Neural progenitor cell (in vitro differentiated cells): ENCODE results near the gene RAB17. TPM values are rescaled to one million over a fixed set of nuclear protein-coding genes. Genes with fewer than 3 reads are reported as not detected.

ENCODE experiments used
- DNase-seq: peaks from one replicate; pipeline ENCODE4 v3.0.0-alpha.2; 2016; ENCODE audit warnings: low spot score
- H2AFZ ChIP-seq: fragments of 200-600 bp; sonication (generic); replicated peaks from 2 replicates; pipeline ENCODE4 v1.6.1; 2016; ENCODE audit warnings: antibody characterized with exemption
- H3F3A ChIP-seq: fragments of 200-600 bp; sonication (generic); 2 replicates; pipeline ENCODE4 v1.6.1; 2016; ENCODE audit warnings: antibody characterized with exemption, low read depth
- H3K27ac ChIP-seq: fragments of 200-600 bp; sonication (generic); 2 replicates; pipeline ENCODE4 v1.5.1; 2016; ENCODE audit warnings: mild to moderate bottlenecking
- H3K27me3 ChIP-seq: fragments of 200-600 bp; sonication (generic); 2 replicates; pipeline ENCODE4 v1.6.1; 2016; ENCODE audit warnings: mild to moderate bottlenecking, moderate library complexity
- H3K36me3 ChIP-seq: fragments of 200-600 bp; sonication (generic); 2 replicates; pipeline ENCODE4 v1.5.1; 2016
- H3K4me1 ChIP-seq: fragments of 200-600 bp; sonication (generic); 2 replicates; pipeline ENCODE4 v1.6.1; 2016; ENCODE audit warnings: mixed run types
- H3K4me2 ChIP-seq: fragments of 200-600 bp; sonication (generic); 2 replicates; pipeline ENCODE4 v1.6.1; 2016
- H3K4me3 ChIP-seq: fragments of 200-600 bp; sonication (generic); 2 replicates; pipeline ENCODE4 v1.5.1; 2016
- H3K79me2 ChIP-seq: fragments of 200-600 bp; sonication (generic); 2 replicates; pipeline ENCODE4 v1.6.1; 2016; ENCODE audit warnings: low read depth
- H3K9ac ChIP-seq: fragments of 200-600 bp; sonication (generic); 2 replicates; pipeline ENCODE4 v1.6.1; 2016
- H3K9me3 ChIP-seq: fragments of 200-600 bp; sonication (generic); 2 replicates; pipeline ENCODE4 v1.5.1; 2016; ENCODE audit warnings: low read depth
- H4K20me1 ChIP-seq: fragments of 200-600 bp; sonication (generic); 2 replicates; pipeline ENCODE4 v1.6.1; 2016; ENCODE audit warnings: low read depth
- H3K27ac Mint-ChIP-seq: 3 replicates; pipeline ENCODE4 v1.8.0; 2021; ENCODE audit warnings: mixed read lengths
- H3K27me3 Mint-ChIP-seq: 2 replicates; pipeline ENCODE4 v1.8.0; 2022; ENCODE audit warnings: low read depth, mild to moderate bottlenecking, inconsistent platforms, moderate library complexity, mixed read lengths; ENCODE audit not compliant: insufficient read depth
- H3K36me3 Mint-ChIP-seq: 3 replicates; pipeline ENCODE4 v1.8.0; 2021; ENCODE audit warnings: mixed read lengths
- H3K4me1 Mint-ChIP-seq: 3 replicates; pipeline ENCODE4 v1.8.0; 2021; ENCODE audit warnings: mixed read lengths
- H3K4me3 Mint-ChIP-seq: 3 replicates; pipeline ENCODE4 v1.8.0; 2021; ENCODE audit warnings: mild to moderate bottlenecking, moderate library complexity, mixed read lengths
- H3K9me3 Mint-ChIP-seq: 3 replicates; pipeline ENCODE4 v1.8.0; 2020; ENCODE audit warnings: mixed read lengths
- EZH2 ChIP-seq: fragments of 200-600 bp; sonication (generic); IDR thresholded peaks from 2 replicates; pipeline ENCODE4 v1.6.1; 2017; ENCODE audit warnings: antibody characterized with exemption, mild to moderate bottlenecking, moderate library complexity
- EZH2phosphoT487 ChIP-seq: fragments of 200-600 bp; sonication (generic); IDR thresholded peaks from 2 replicates; pipeline ENCODE4 v1.6.1; 2017; ENCODE audit warnings: antibody characterized with exemption
- total RNA-seq: library from RNA; depleted of rRNA; stranded (reverse); fragments of >200 nt; gene quantifications from 2 replicates; pipeline ENCODE4 v1.2.3, GENCODE V29; 2015; ENCODE audit warnings: low replicate concordance
- TF ChIP-seq, protein P1 (sequence below): fragments of 200-600 bp; sonication (generic); IDR thresholded peaks from 2 replicates; pipeline ENCODE4 v1.5.1; 2017; ENCODE audit warnings: antibody characterized with exemption, mild to moderate bottlenecking

The RAB17 gene
- total RNA-seq, 1 donor from 2014 or later: not detected

DNA sequence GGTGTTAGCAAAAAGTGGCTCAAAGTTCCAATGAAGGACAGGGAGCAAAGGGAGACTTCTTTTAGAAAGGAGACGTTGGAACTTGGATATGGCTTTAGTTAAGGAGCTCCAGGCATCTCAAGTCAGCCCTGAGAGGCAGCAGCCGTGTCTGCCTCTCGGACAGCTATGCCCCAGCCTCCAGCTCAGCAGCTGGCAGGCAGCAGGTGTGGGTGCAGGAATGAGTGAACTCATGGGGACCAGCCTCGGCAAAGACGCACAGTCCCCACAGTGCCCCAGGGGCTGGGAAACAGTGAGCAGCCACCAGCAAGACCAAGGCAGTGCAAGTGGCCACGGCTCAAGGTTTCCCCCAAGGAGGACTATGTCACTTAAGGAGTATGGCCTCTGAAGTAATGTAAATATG is 35.2 kb upstream of the RAB17 start:
- H3K79me2 ChIP-seq: peaks cover 3% of the 10 kb centered on the region
- H3K27me3 ChIP-seq: peaks cover 63% of the 10 kb centered on the region
- no peak overlapping the region for H3K4me2 ChIP-seq
- no peaks in the 10 kb centered on the region for H3K36me3 ChIP-seq
- H4K20me1 ChIP-seq: peaks cover 18% of the 10 kb centered on the region
- H3K27ac ChIP-seq: no peak overlapping the region
- peaks cover 27% of the 10 kb centered on the region for H3K4me1 Mint-ChIP-seq
- peaks cover 16% of the 10 kb centered on the region for H3K27me3 Mint-ChIP-seq
- H3K4me3 Mint-ChIP-seq: peak overlapping the region; percentile 83
- no peaks in the 10 kb centered on the region for H3K9me3 Mint-ChIP-seq
- H3K9ac ChIP-seq: no peak overlapping the region
- no peak overlapping the region for H3K27ac Mint-ChIP-seq
- peaks cover 8% of the 10 kb centered on the region for H3K4me1 ChIP-seq
- TF ChIP-seq EZH2: no peak
- no peak for TF ChIP-seq EZH2phosphoT487
- TF ChIP-seq, protein P1, sequence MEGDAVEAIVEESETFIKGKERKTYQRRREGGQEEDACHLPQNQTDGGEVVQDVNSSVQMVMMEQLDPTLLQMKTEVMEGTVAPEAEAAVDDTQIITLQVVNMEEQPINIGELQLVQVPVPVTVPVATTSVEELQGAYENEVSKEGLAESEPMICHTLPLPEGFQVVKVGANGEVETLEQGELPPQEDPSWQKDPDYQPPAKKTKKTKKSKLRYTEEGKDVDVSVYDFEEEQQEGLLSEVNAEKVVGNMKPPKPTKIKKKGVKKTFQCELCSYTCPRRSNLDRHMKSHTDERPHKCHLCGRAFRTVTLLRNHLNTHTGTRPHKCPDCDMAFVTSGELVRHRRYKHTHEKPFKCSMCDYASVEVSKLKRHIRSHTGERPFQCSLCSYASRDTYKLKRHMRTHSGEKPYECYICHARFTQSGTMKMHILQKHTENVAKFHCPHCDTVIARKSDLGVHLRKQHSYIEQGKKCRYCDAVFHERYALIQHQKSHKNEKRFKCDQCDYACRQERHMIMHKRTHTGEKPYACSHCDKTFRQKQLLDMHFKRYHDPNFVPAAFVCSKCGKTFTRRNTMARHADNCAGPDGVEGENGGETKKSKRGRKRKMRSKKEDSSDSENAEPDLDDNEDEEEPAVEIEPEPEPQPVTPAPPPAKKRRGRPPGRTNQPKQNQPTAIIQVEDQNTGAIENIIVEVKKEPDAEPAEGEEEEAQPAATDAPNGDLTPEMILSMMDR: no peak
- H3K36me3 Mint-ChIP-seq: peaks cover 8% of the 10 kb centered on the region
- peaks cover 17% of the 10 kb centered on the region for H3F3A ChIP-seq
- no peak for DNase-seq
- H2AFZ ChIP-seq: no peak overlapping the region
- H3K9me3 ChIP-seq: no peaks in the 10 kb centered on the region
- no peak overlapping the region for H3K4me3 ChIP-seq

DNA sequence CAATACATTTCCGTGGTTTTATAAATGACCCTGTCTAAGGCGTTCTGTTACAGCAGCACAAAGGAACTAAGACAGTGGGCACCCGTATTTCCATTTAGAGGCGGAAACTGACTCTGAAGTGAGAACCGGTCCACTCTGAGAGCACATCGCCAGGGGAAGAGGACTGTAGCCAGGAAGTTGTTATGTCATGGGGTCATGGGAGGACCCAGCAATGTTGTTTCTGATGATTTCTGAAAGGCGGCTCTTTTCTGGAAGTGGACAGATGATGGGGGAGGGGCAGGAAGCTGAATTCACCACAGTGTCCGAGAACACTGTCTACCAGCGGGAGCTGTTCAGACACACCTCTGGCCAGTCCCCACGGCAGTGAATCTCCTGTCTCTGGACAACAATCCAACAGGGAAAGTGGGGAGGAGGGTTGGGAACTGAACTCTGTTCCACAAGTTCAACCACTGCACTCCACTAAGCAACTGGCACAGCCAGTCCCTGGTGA is 34.7 kb upstream of the RAB17 start:
- Histone ChIP-seq H2AFZ (no peak overlapping the region), H3F3A (peaks cover 17% of the 10 kb centered on the region), H4K20me1 (peaks cover 13% of the 10 kb centered on the region), H3K4me2 (no peak overlapping the region), H3K4me1 (peaks cover 8% of the 10 kb centered on the region), H3K27ac (no peak overlapping the region), H3K27me3 (peaks cover 63% of the 10 kb centered on the region), H3K79me2 (peaks cover 3% of the 10 kb centered on the region), H3K4me3 (no peak overlapping the region), H3K9ac (no peak overlapping the region), H3K9me3 (no peaks in the 10 kb centered on the region), H3K36me3 (no peaks in the 10 kb centered on the region)
- Mint-ChIP-seq H3K36me3 (peaks cover 6% of the 10 kb centered on the region), H3K4me1 (peaks cover 27% of the 10 kb centered on the region), H3K27me3 (peaks cover 16% of the 10 kb centered on the region), H3K27ac (peak overlapping the region; percentile 92), H3K4me3 (peak overlapping the region; percentile 83), H3K9me3 (no peaks in the 10 kb centered on the region)
- DNase-seq: no peak
- TF ChIP-seq EZH2 (no peak), EZH2phosphoT487 (no peak)
- TF ChIP-seq, protein P1: no peak

DNA sequence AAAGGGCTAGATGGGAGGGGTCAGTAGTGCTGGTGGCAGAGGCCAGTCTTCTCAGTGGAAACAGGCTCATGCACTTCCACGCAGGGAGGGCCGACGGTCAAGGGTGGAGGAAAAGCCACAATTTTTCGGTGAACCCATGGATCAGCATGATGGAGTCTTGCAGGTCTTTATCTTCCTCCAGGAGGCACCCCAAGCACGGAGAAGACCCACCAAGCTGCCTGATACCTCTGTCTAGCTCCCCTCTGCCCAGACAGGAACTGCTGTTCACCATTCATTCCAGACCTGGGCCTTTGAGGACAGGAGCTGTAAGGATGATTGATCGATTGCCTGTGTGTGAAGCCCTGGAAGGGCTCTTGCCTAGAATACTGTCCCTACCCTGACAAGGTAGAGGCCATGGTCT is 34.0 kb upstream of the RAB17 start:
- Histone ChIP-seq H3K9me3 (no peaks in the 10 kb centered on the region), H3K27me3 (peaks cover 63% of the 10 kb centered on the region), H3K4me2 (no peak overlapping the region), H2AFZ (no peak overlapping the region), H3K36me3 (no peaks in the 10 kb centered on the region), H3K4me1 (peaks cover 8% of the 10 kb centered on the region), H3K79me2 (peaks cover 3% of the 10 kb centered on the region), H3K9ac (no peak overlapping the region), H4K20me1 (peaks cover 7% of the 10 kb centered on the region), H3K27ac (no peak overlapping the region), H3K4me3 (no peak overlapping the region), H3F3A (peaks cover 17% of the 10 kb centered on the region)
- H3K4me3 Mint-ChIP-seq: no peak overlapping the region
- no peak for DNase-seq
- peaks cover 14% of the 10 kb centered on the region for H3K27me3 Mint-ChIP-seq
- no peak for TF ChIP-seq EZH2
- TF ChIP-seq, protein P1: no peak
- no peak for TF ChIP-seq EZH2phosphoT487
- H3K36me3 Mint-ChIP-seq: peaks cover 2% of the 10 kb centered on the region
- no peak overlapping the region for H3K27ac Mint-ChIP-seq
- no peaks in the 10 kb centered on the region for H3K9me3 Mint-ChIP-seq
- H3K4me1 Mint-ChIP-seq: peaks cover 25% of the 10 kb centered on the region
